Mesenchymal stem cell (in vitro differentiated cells and primary cell): ENCODE measurements around the gene RP9.

Source experiments
- DNase-seq: peaks from one replicate; pipeline ENCODE4 v3.0.0-alpha.2; 2013
- H2AFZ ChIP-seq: one replicate; pipeline ENCODE4 v1.6.1; 2013; ENCODE audit warnings: low read depth, mild to moderate bottlenecking, control low read depth, inconsistent platforms, low read length, moderate library complexity
- H2AK5ac ChIP-seq: 2 replicates; pipeline ENCODE4 v1.6.1; 2013; ENCODE audit warnings: low read length, moderate library complexity, mild to moderate bottlenecking, inconsistent platforms; ENCODE audit not compliant: severe bottlenecking
- H2BK120ac ChIP-seq: one replicate; pipeline ENCODE4 v1.6.1; 2013; ENCODE audit warnings: low read depth, mild to moderate bottlenecking, inconsistent platforms, low read length, moderate library complexity
- H2BK12ac ChIP-seq, 2 experiments: one replicate each; pipeline ENCODE4 v1.6.1; 2013; ENCODE audit warnings: inconsistent platforms in 2 of 2, low read length in 2 of 2, mild to moderate bottlenecking in 2 of 2, moderate library complexity in 2 of 2, control low read depth in 1 of 2
- H2BK15ac ChIP-seq: one replicate; pipeline ENCODE4 v1.6.1; 2013; ENCODE audit warnings: mild to moderate bottlenecking, low read depth, inconsistent platforms; ENCODE audit not compliant: poor library complexity, severe bottlenecking
- H2BK5ac ChIP-seq: 2 replicates; pipeline ENCODE4 v1.6.1; 2013; ENCODE audit warnings: low read depth, mild to moderate bottlenecking, low read length, control low read depth, inconsistent platforms; ENCODE audit not compliant: poor library complexity, severe bottlenecking
- H3K14ac ChIP-seq, 2 experiments: one replicate each; pipeline ENCODE4 v1.6.1; 2013; ENCODE audit warnings: inconsistent platforms in 2 of 2, low read length in 2 of 2, control low read depth in 1 of 2, mild to moderate bottlenecking in 1 of 2, moderate library complexity in 1 of 2
- H3K18ac ChIP-seq, 2 experiments: one replicate each; pipeline ENCODE4 v1.6.1; 2013; ENCODE audit warnings: inconsistent platforms in 2 of 2, low read length in 2 of 2, control low read depth in 1 of 2, low read depth in 1 of 2, mild to moderate bottlenecking in 1 of 2
- H3K23ac ChIP-seq, 2 experiments: one replicate each; pipeline ENCODE4 v1.6.1; 2013; ENCODE audit warnings: inconsistent platforms in 2 of 2, low read length in 2 of 2, mild to moderate bottlenecking in 2 of 2, moderate library complexity in 2 of 2, control low read depth in 1 of 2
- H3K27ac ChIP-seq: 2 replicates; pipeline ENCODE4 v1.5.1; 2013; ENCODE audit warnings: mild to moderate bottlenecking, moderate library complexity, low read length, control low read depth, inconsistent platforms; ENCODE audit not compliant: poor library complexity, severe bottlenecking
- H3K27me3 ChIP-seq, 2 experiments: 2 replicates each; pipeline versions ENCODE4 v1.6.1 to v1.7.0; 2013; ENCODE audit warnings: low read length in 2 of 2, mild to moderate bottlenecking in 2 of 2, moderate library complexity in 2 of 2, control low read depth in 1 of 2, inconsistent platforms in 1 of 2; ENCODE audit not compliant: control insufficient read depth in 1 of 2, insufficient read depth in 1 of 2
- H3K36me3 ChIP-seq, 2 experiments: 2 replicates each; pipeline versions ENCODE4 v1.6.1 to v1.7.0; 2013; ENCODE audit warnings: low read length in 2 of 2, control low read depth in 1 of 2, inconsistent platforms in 1 of 2, low read depth in 1 of 2, mild to moderate bottlenecking in 1 of 2; ENCODE audit not compliant: insufficient read depth in 2 of 2, control insufficient read depth in 1 of 2
- H3K4ac ChIP-seq, 2 experiments: one replicate each; pipeline ENCODE4 v1.6.1; 2013; ENCODE audit warnings: inconsistent platforms in 2 of 2, low read length in 2 of 2, mild to moderate bottlenecking in 2 of 2, moderate library complexity in 2 of 2, control low read depth in 1 of 2, low read depth in 1 of 2
- H3K4me1 ChIP-seq: 2 replicates; pipeline ENCODE4 v1.6.1; 2013; ENCODE audit warnings: low read depth, low read length, control low read depth; ENCODE audit not compliant: control insufficient read depth, insufficient read depth
- H3K4me2 ChIP-seq: 2 replicates; pipeline ENCODE4 v1.6.1; 2013; ENCODE audit warnings: low read length, mild to moderate bottlenecking, inconsistent platforms; ENCODE audit not compliant: poor library complexity, severe bottlenecking
- H3K4me3 ChIP-seq, 2 experiments: 2 replicates each; pipeline versions ENCODE4 v1.5.1 to v1.7.0; 2013; ENCODE audit warnings: low read length in 2 of 2, mild to moderate bottlenecking in 2 of 2, control low read depth in 1 of 2, low read depth in 1 of 2; ENCODE audit not compliant: insufficient read depth in 1 of 2
- H3K79me1 ChIP-seq: replicated peaks from 2 replicates; pipeline ENCODE4 v1.6.1; 2013; ENCODE audit warnings: mild to moderate bottlenecking, control low read depth, low read length, inconsistent platforms; ENCODE audit not compliant: poor library complexity, severe bottlenecking
- H3K9ac ChIP-seq: 2 replicates; pipeline ENCODE4 v1.7.0; 2013; ENCODE audit warnings: mild to moderate bottlenecking, low read length, moderate library complexity
- H3K9me3 ChIP-seq: 2 replicates; pipeline ENCODE4 v1.7.0; 2013; ENCODE audit warnings: mild to moderate bottlenecking, low read length; ENCODE audit not compliant: control insufficient read depth
- H4K8ac ChIP-seq: one replicate; pipeline ENCODE4 v1.6.1; 2013; ENCODE audit warnings: inconsistent platforms, mild to moderate bottlenecking, low read length, moderate library complexity
- H4K91ac ChIP-seq: one replicate; pipeline ENCODE4 v1.6.1; 2013; ENCODE audit warnings: mild to moderate bottlenecking, low read length, inconsistent platforms
- WGBS: methylation state at CpG from one replicate; pipeline ENCODE4 v1.1.7; 2013; ENCODE audit warnings: mixed read lengths; 5-methylcytosine and 5-hydroxymethylcytosine counted together

RP9 gene

DNA sequence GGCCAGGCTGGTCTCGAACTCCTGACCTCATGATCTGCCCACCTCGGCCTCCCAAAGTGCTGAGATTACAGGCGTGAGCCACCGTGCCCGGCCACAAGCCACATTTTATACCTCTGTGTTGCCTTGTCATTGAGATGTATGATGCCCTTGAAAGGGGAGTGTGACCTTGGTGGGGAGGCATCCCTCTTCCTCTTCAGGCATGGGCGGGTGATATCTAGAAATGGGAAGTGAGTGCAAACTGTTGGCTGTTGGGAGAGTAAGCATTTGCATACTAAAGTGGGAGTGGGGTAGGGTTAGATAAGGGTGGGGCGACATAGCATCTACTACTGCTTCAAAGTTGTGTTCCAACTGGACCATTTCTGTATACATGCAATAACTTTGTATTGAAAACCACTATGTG, 20.1 kb downstream of the RP9 start:
- H2AK5ac ChIP-seq: no peak overlapping the region
- H3K9me3 ChIP-seq: no peaks in the 10 kb centered on the region
- no peak overlapping the region for H3K4me3 ChIP-seq
- no peaks in the 10 kb centered on the region for H3K79me1 ChIP-seq
- no peak overlapping the region for H2BK12ac ChIP-seq
- no peak for DNase-seq
- WGBS: 95% methylated on average over 7 of the region's 7 CpGs
- H3K14ac ChIP-seq: no peak overlapping the region
- H3K23ac ChIP-seq: no peak overlapping the region
- no peak overlapping the region for H3K27ac ChIP-seq
- H3K18ac ChIP-seq: no peak overlapping the region
- H2BK5ac ChIP-seq: no peak overlapping the region
- no peak overlapping the region for H2BK15ac ChIP-seq
- H3K4me2 ChIP-seq: no peak overlapping the region
- H2BK120ac ChIP-seq: no peak overlapping the region
- H4K91ac ChIP-seq: no peak overlapping the region
- H3K27me3 ChIP-seq: no peaks in the 10 kb centered on the region
- H3K36me3 ChIP-seq: peaks cover 7 to 13% of the 10 kb centered on the region in 2 experiments
- H2AFZ ChIP-seq: no peak overlapping the region
- H3K4ac ChIP-seq: no peak overlapping the region
- H3K9ac ChIP-seq: no peak overlapping the region
- no peaks in the 10 kb centered on the region for H3K4me1 ChIP-seq
- no peak overlapping the region for H4K8ac ChIP-seq

DNA sequence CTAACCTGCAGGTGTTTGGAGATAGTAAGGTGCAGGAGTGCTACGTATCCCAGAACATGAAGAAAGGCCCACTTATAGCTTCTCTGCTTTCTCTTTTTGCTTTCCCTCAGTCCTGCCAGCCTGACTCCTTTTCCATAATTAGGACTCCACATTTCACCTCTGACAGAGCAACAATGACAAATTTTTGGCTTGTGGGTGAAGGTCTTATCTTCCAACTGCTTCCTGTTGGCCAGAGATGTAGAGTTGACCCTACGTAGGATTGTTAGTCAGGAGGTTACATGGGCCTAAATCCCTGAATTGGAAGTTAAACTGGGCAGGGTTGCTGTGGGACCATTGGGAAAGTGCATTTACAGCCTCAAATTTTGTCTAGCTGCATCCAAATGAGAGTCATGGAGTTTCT, 21.3 kb downstream of the RP9 start:
- Histone ChIP-seq H3K9me3 (no peaks in the 10 kb centered on the region), H3K23ac (no peak overlapping the region), H3K9ac (no peak overlapping the region), H4K91ac (no peak overlapping the region), H2BK5ac (no peak overlapping the region), H3K14ac (no peak overlapping the region), H3K79me1 (no peaks in the 10 kb centered on the region), H3K4me2 (no peak overlapping the region), H3K18ac (no peak overlapping the region), H3K4me3 (no peak overlapping the region), H2BK120ac (no peak overlapping the region), H3K4me1 (no peaks in the 10 kb centered on the region), H3K4ac (no peak overlapping the region), H2AFZ (no peak overlapping the region), H3K27ac (no peak overlapping the region), H3K27me3 (no peaks in the 10 kb centered on the region), H2BK15ac (no peak overlapping the region), H3K36me3 (peaks cover 0 to under 1% of the 10 kb centered on the region in 2 experiments), H2AK5ac (no peak overlapping the region), H2BK12ac (no peak overlapping the region), H4K8ac (no peak overlapping the region)
- 79% methylated on average over 1 of the region's 2 CpGs for WGBS
- DNase-seq: no peak

DNA sequence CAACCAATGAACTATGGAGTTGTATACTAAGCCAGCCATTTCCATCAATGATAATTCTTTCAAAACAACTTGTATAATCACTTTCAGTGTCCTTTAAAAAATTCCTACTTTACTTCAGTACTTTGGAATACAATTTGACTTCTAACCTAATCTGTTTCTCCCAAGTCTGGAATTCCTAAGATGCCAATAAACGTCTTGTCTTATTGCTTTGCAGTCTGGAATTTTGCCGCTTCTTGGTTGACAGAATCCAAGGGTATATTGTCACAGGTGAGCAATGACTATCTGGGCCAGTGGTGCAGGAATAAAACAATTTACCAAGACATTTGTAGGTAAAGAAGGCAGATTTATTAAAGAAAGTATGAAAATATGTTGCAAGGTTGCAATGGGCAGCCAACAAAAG, 21.8 kb downstream of the RP9 start:
- Histone ChIP-seq H3K18ac (no peak overlapping the region), H2BK120ac (no peak overlapping the region), H3K27me3 (no peaks in the 10 kb centered on the region), H4K8ac (no peak overlapping the region), H2BK5ac (no peak overlapping the region), H3K23ac (no peak overlapping the region), H3K4me2 (no peak overlapping the region), H2AK5ac (no peak overlapping the region), H2BK15ac (no peak overlapping the region), H3K9me3 (no peaks in the 10 kb centered on the region), H2BK12ac (no peak overlapping the region), H3K36me3 (no peaks in the 10 kb centered on the region), H3K4ac (no peak overlapping the region), H3K14ac (no peak overlapping the region), H3K27ac (no peak overlapping the region), H3K4me3 (no peak overlapping the region), H3K79me1 (no peaks in the 10 kb centered on the region), H4K91ac (no peak overlapping the region), H3K9ac (no peak overlapping the region), H2AFZ (no peak overlapping the region), H3K4me1 (no peaks in the 10 kb centered on the region)
- WGBS: 40% methylated on average over 2 of the region's 2 CpGs
- DNase-seq: no peak

DNA sequence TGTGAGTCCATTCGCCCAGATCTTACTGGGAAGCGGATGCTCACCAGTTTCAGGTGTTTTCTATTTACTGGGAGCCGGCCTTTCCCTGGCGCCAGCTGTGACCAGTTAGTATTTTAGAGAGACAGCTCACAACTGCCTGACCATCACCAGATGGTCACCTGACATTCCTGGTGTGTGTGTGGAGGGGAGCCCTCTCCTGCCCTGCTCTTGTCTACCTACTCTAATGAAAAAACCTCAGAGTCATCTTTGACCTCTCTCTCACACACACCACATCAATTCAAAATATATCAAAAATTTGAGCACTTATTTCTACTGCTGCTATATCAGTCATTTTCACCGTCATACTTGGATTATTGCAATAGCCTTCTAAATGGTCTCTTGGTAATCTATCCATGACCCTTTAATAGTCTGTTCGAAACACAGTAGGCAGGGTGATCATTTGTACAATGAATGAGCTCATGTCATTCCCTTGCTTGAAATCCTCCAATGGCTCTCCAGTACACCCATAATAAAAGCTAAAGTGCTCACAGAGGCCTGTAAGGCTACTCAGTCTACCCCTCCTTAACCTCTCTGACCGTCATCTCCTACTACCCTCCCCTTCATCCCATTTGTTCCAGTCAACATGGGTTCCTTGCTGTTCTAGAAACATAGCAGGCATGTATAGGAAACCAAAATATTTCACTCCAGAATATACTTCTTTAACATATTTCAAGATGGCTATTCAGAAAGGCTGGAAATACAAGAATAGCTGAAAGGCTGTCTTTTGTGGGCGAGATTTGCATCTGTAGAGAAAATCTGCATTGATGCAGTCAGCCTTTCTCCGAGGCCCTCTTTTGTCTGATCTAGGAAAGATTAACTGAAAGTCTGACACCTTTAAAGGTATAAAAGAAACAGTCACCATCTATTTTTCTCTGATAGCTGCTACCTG, 29.2 kb downstream of the RP9 start:
- H2BK5ac ChIP-seq: no peak overlapping the region
- no peaks in the 10 kb centered on the region for H3K36me3 ChIP-seq
- H2BK15ac ChIP-seq: no peak overlapping the region
- H3K4me1 ChIP-seq: peaks cover 1% of the 10 kb centered on the region
- H3K79me1 ChIP-seq: no peaks in the 10 kb centered on the region
- no peak overlapping the region for H4K8ac ChIP-seq
- H3K14ac ChIP-seq: no peak overlapping the region
- no peak overlapping the region for H2BK120ac ChIP-seq
- H4K91ac ChIP-seq: no peak overlapping the region
- H3K9ac ChIP-seq: no peak overlapping the region
- no peak overlapping the region for H3K23ac ChIP-seq
- H3K9me3 ChIP-seq: no peaks in the 10 kb centered on the region
- 81% methylated on average over 7 of the region's 9 CpGs for WGBS
- no peak overlapping the region for H2AK5ac ChIP-seq
- H3K4me3 ChIP-seq: no peak overlapping the region
- DNase-seq: no peak
- no peak overlapping the region for H3K4ac ChIP-seq
- H3K27ac ChIP-seq: no peak overlapping the region
- H3K27me3 ChIP-seq: peaks cover 3 to 22% of the 10 kb centered on the region in 2 experiments
- H2AFZ ChIP-seq: no peak overlapping the region
- H3K18ac ChIP-seq: no peak overlapping the region
- H2BK12ac ChIP-seq: no peak overlapping the region
- no peak overlapping the region for H3K4me2 ChIP-seq
